HCT116 (cell line): ENCODE measurements around the gene PRICKLE2.

Experiments used
- EGR1 ChIP-seq: IDR thresholded peaks from 2 replicates; pipeline ENCODE4 v1.6.1; 2012; ENCODE audit warnings: low read depth
- POLR2A ChIP-seq: IDR thresholded peaks from 2 replicates; pipeline ENCODE4 v1.7.0; 2011; ENCODE audit warnings: borderline replicate concordance; ENCODE audit not compliant: insufficient read depth, insufficient read length; ENCODE audit errors: extremely low read depth
- REST ChIP-seq: IDR thresholded peaks from 2 replicates; pipeline ENCODE4 v1.6.1; 2012; ENCODE audit warnings: low read depth
- YY1 ChIP-seq: IDR thresholded peaks from 2 replicates; pipeline ENCODE4 v1.6.1; 2011; ENCODE audit warnings: low read length, low read depth, moderate library complexity, mild to moderate bottlenecking; ENCODE audit not compliant: insufficient replicate concordance; ENCODE audit errors: extremely low read depth
- TF ChIP-seq, protein P1 (sequence below), 3 experiments: fragments of 200-600 bp in 1 of 3; sonication (generic) in 1 of 3; IDR thresholded peaks in 2 of 3; conservative IDR thresholded peaks in 1 of 3; 2 replicates each; pipeline ENCODE4 v1.5.1; 2012 to 2017; ENCODE audit warnings: low read depth in 2 of 3, low read length in 2 of 3, antibody characterized with exemption in 1 of 3, borderline replicate concordance in 1 of 3, control low read depth in 1 of 3, mild to moderate bottlenecking in 1 of 3, mixed read lengths in 1 of 3, mixed run types in 1 of 3, moderate library complexity in 1 of 3; ENCODE audit not compliant: insufficient read depth in 1 of 3

GRCh38 chr3:64134882-64135281 lies 90.4 kb downstream of the PRICKLE2 start:
- no peak for TF ChIP-seq YY1
- TF ChIP-seq, protein P1, sequence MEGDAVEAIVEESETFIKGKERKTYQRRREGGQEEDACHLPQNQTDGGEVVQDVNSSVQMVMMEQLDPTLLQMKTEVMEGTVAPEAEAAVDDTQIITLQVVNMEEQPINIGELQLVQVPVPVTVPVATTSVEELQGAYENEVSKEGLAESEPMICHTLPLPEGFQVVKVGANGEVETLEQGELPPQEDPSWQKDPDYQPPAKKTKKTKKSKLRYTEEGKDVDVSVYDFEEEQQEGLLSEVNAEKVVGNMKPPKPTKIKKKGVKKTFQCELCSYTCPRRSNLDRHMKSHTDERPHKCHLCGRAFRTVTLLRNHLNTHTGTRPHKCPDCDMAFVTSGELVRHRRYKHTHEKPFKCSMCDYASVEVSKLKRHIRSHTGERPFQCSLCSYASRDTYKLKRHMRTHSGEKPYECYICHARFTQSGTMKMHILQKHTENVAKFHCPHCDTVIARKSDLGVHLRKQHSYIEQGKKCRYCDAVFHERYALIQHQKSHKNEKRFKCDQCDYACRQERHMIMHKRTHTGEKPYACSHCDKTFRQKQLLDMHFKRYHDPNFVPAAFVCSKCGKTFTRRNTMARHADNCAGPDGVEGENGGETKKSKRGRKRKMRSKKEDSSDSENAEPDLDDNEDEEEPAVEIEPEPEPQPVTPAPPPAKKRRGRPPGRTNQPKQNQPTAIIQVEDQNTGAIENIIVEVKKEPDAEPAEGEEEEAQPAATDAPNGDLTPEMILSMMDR (IDR thresholded peaks at IDR 0.05 in 2 of 3, conservative IDR thresholded peaks at IDR 0.05 in 1 of 3; ENCODE audit: borderline replicate concordance in 1 of 3, insufficient read depth in 1 of 3, low read depth in 2 of 3, low read length in 2 of 3), result no peak
- no peak for TF ChIP-seq POLR2A
- TF ChIP-seq EGR1, result no peak
- no peak for TF ChIP-seq REST
